Sigmoid colon (tissue), 7 donors: Measurements from ENCODE around the gene GCSAML. TPM values are rescaled to one million over a fixed set of nuclear protein-coding genes. Genes with fewer than 3 reads are reported as not detected.

ENCODE experiments used
- DNase-seq: peaks from one replicate; pipeline ENCODE4 v3.0.0-alpha.2; 2019
- H3K27ac ChIP-seq, 4 donors: fragments of 200-600 bp; sonication (generic); one replicate each; pipeline ENCODE4 v1.5.1; 2016 to 2019; ENCODE audit warnings: mild to moderate bottlenecking in 1 of 4
- H3K27me3 ChIP-seq, 3 donors: fragments of 200-600 bp; sonication (generic); one replicate each; pipeline ENCODE4 v1.5.1; 2019; ENCODE audit warnings: mild to moderate bottlenecking in 1 of 3
- H3K36me3 ChIP-seq, 4 donors: fragments of 200-600 bp; sonication (generic); one replicate each; pipeline ENCODE4 v1.5.1; 2016 to 2019
- H3K4me1 ChIP-seq, 4 donors: fragments of 200-600 bp; sonication (generic); one replicate each; pipeline ENCODE4 v1.5.1; 2017 to 2019
- H3K4me3 ChIP-seq, 4 donors: fragments of 200-600 bp; sonication (generic); one replicate each; pipeline ENCODE4 v1.5.1; 2017 to 2019; ENCODE audit warnings: mild to moderate bottlenecking in 2 of 4, moderate library complexity in 1 of 4
- H3K9me3 ChIP-seq, 4 donors: fragments of 200-600 bp in 3 of 4; sonication (generic) in 3 of 4; one replicate each; pipeline versions ENCODE4 v1.5.1 to v1.6.1; 2013 to 2019
- CTCF ChIP-seq, 4 experiments: fragments of 450-650 bp in 3 of 4; fragments of 200-600 bp in 1 of 4; IDR thresholded peaks; one replicate each; pipeline ENCODE4 v1.5.1; 2016 to 2019; ENCODE audit warnings: antibody characterized with exemption in 4 of 4, mild to moderate bottlenecking in 3 of 4, moderate library complexity in 2 of 4
- EP300 ChIP-seq, 4 donors: sonication (generic); formaldehyde crosslinking; IDR thresholded peaks; one replicate each; pipeline ENCODE4 v1.6.1; 2017; ENCODE audit warnings: antibody characterized with exemption in 4 of 4
- POLR2A ChIP-seq, 2 donors: fragments of 450-650 bp; IDR thresholded peaks; one replicate each; pipeline ENCODE4 v1.6.1; 2016; ENCODE audit warnings: antibody characterized with exemption in 2 of 2, mild to moderate bottlenecking in 2 of 2, moderate library complexity in 2 of 2
- POLR2AphosphoS5 ChIP-seq, 4 donors: sonication (generic); formaldehyde crosslinking; IDR thresholded peaks; one replicate each; pipeline ENCODE4 v1.6.1; 2017; ENCODE audit warnings: antibody characterized with exemption in 4 of 4
- WGBS, 2 donors: extraction: QIAGEN DNeasy Blood & Tissue Kit; methylation state at CpG; one replicate each; pipeline ENCODE4 v1.1.7; 2013; 5-methylcytosine and 5-hydroxymethylcytosine counted together
- intact Hi-C: fragments of 100-400 bp; cut with DNase I; formaldehyde crosslinking; loops from one replicate; pipeline ENCODE4 v1.15.1; 2023
- polyA plus RNA-seq, 3 donors: library from polyadenylated mRNA; stranded (reverse); fragments of 200-250 nt; gene quantifications; one replicate each; pipeline ENCODE4 v1.2.3, GENCODE V29; 2013
- small RNA-seq, 3 donors: library from RNA; depleted of rRNA; stranded (forward); fragments of <200 nt; gene quantifications; one replicate each; pipeline ENCODE3, GENCODE V24; 2016
- total RNA-seq, 4 donors: library from RNA; depleted of rRNA; stranded (reverse); fragments of >200 nt; gene quantifications; one replicate each; pipeline ENCODE4 v1.1.0, GENCODE V29; 2016
- donor health status: healthy with polysubstance abuse.
- donor health status: Bipolar disorder and iron deficiency.
- donor health status: healthy.

Gene GCSAML
- total and polyA plus RNA-seq, 7 donors, result 0.04 to 1.4 (median 0.38) TPM; not detected in 3

- TF ChIP-seq POLR2AphosphoS5 (IDR thresholded peaks at IDR 0.05), result no peak
- H3K27me3 ChIP-seq, result no peaks in the 10 kb centered on the region
- DNase-seq, result no peak
- no peaks in the 10 kb centered on the region for H3K4me1 ChIP-seq
- H3K4me3 ChIP-seq, result no peak within 1 kb of the TSS
- H3K27ac ChIP-seq, result no peak within 1 kb of the TSS
- H3K36me3 ChIP-seq, result no peaks in the 10 kb centered on the region
- intact Hi-C loops, result no loop called here
- 89 to 92% methylated on average over 2 of the region's 2 CpGs for WGBS, 2 donors
- peaks cover 0 to 3% (median 0%) of the 10 kb centered on the region in 4 donors for H3K9me3 ChIP-seq
Measured at GRCh38 chr1:247588060-247588459, 39.1 kb downstream of the GCSAML start, which contains the start of gene OR2G2. TSS of gene OR2G2 (plus strand) at chr1:247588360. CDS start at chr1:247588360, 0 bp downstream.

- H3K4me1 ChIP-seq, result no peaks in the 10 kb centered on the region
- DNase-seq, result no peak
- no peaks in the 10 kb centered on the region for H3K27me3 ChIP-seq
- H3K27ac ChIP-seq, result no peak within 1 kb of the TSS
- WGBS, 2 donors, result 82 to 89% methylated on average over 2 of the region's 2 CpGs
- intact Hi-C loops, result no loop called here
- H3K4me3 ChIP-seq, result no peak within 1 kb of the TSS
- H3K9me3 ChIP-seq, result no peaks in the 10 kb centered on the region
- TF ChIP-seq EP300 (IDR thresholded peaks at IDR 0.05), result no peak
- TF ChIP-seq POLR2AphosphoS5 (IDR thresholded peaks at IDR 0.05), result no peak
- TF ChIP-seq POLR2A (IDR thresholded peaks at IDR 0.05), result no peak
- TF ChIP-seq CTCF (IDR thresholded peaks at IDR 0.05), result no peak
- H3K36me3 ChIP-seq, result no peaks in the 10 kb centered on the region
Measured at GRCh38 chr1:247605286-247605685, 56.4 kb downstream of the GCSAML start, which contains the start of gene OR2G3. TSS of gene OR2G3 (plus strand) at chr1:247605586. CDS start at chr1:247605586, 0 bp downstream.

GRCh38 chr1:247613405-247613804, 64.5 kb downstream of the GCSAML start:
- 21 to 61% methylated on average over 1 of the region's 1 CpG for WGBS, 2 donors
- Histone ChIP-seq H3K27me3 (no peaks in the 10 kb centered on the region), H3K27ac (no peak overlapping the region), H3K4me1 (no peaks in the 10 kb centered on the region), H3K4me3 (no peak overlapping the region), H3K36me3 (no peaks in the 10 kb centered on the region), H3K9me3 (peaks cover 0 to 4% (median 0%) of the 10 kb centered on the region in 4 donors)
- no peak for DNase-seq
- no peak for TF ChIP-seq POLR2A (IDR thresholded peaks at IDR 0.05)
- no peak for TF ChIP-seq POLR2AphosphoS5 (IDR thresholded peaks at IDR 0.05)
- no peak for TF ChIP-seq CTCF (IDR thresholded peaks at IDR 0.05)
- TF ChIP-seq EP300 (IDR thresholded peaks at IDR 0.05), result no peak
- intact Hi-C loops, result no loop called here

GRCh38 chr1:247614625-247615024, 65.7 kb downstream of the GCSAML start:
- H3K36me3 ChIP-seq, result no peaks in the 10 kb centered on the region
- no peaks in the 10 kb centered on the region for H3K4me1 ChIP-seq
- H3K9me3 ChIP-seq, result peaks cover 0 to 4% (median 0%) of the 10 kb centered on the region in 4 donors
- H3K27ac ChIP-seq, result no peak overlapping the region
- no peak overlapping the region for H3K4me3 ChIP-seq
- TF ChIP-seq EP300 (IDR thresholded peaks at IDR 0.05) (no peak), POLR2AphosphoS5 (IDR thresholded peaks at IDR 0.05) (no peak), CTCF (IDR thresholded peaks at IDR 0.05) (no peak), POLR2A (IDR thresholded peaks at IDR 0.05) (no peak)
- H3K27me3 ChIP-seq, result no peaks in the 10 kb centered on the region
- WGBS, 2 donors, result 90 to 93% methylated on average over 5 of the region's 5 CpGs
- no peak for DNase-seq
- intact Hi-C loops, result no loop called here

Small RNAs within 50 kb of the gene (small RNA-seq; reads per million reads assigned to genes)
- gene RF00026, result 0 reads per million in 3 donors

Other genes with a start within 250 kb of the GCSAML start
- 10 to 100 TPM; 31.6 to 70.7 (median 37.3) TPM for gene ZNF496, start 217.3 kb upstream of the GCSAML start, total RNA-seq
- gene ZNF496, start 217.3 kb upstream of the GCSAML start, polyA plus RNA-seq, result 10 to 100 TPM in 1 of 3 donors, 1 to 10 TPM in 2; 3.2 to 10.1 (median 4.8) TPM
- 1 to 10 TPM; 1.4 to 3.3 (median 3.0) TPM for gene NLRP3, start 133.0 kb upstream of the GCSAML start, total RNA-seq
- 1 to 10 TPM; 1.1 to 3.2 (median 1.8) TPM for gene NLRP3, start 133.0 kb upstream of the GCSAML start, polyA plus RNA-seq
- gene OR2B11, start 91.0 kb upstream of the GCSAML start, total RNA-seq, result not detected
- under 1 TPM in 1 of 3 donors, not detected in 2; under 0.01 TPM for gene OR2B11, start 91.0 kb upstream of the GCSAML start, polyA plus RNA-seq
- not detected for gene OR2C3, start 12.7 kb upstream of the GCSAML start, total RNA-seq
- not detected for gene OR2C3, start 12.7 kb upstream of the GCSAML start, polyA plus RNA-seq
- not detected for gene OR2G2, start 39.2 kb downstream of the GCSAML start, total RNA-seq
- not detected for gene OR2G2, start 39.2 kb downstream of the GCSAML start, polyA plus RNA-seq
- not detected for gene OR2G3, start 56.5 kb downstream of the GCSAML start, total RNA-seq
- gene OR2G3, start 56.5 kb downstream of the GCSAML start, polyA plus RNA-seq, result not detected
- gene OR13G1, start 130.6 kb downstream of the GCSAML start, total RNA-seq, result not detected
- gene OR13G1, start 130.6 kb downstream of the GCSAML start, polyA plus RNA-seq, result not detected
- gene OR6F1, start 167.5 kb downstream of the GCSAML start, total RNA-seq, result not detected
- gene OR6F1, start 167.5 kb downstream of the GCSAML start, polyA plus RNA-seq, result not detected
- gene OR14K1, start 189.5 kb downstream of the GCSAML start, total RNA-seq, result under 1 TPM in 1 of 4 donors, not detected in 3; 0.99 TPM
- gene OR14K1, start 189.5 kb downstream of the GCSAML start, polyA plus RNA-seq, result not detected
- not detected for gene OR14A2, start 199.0 kb downstream of the GCSAML start, total RNA-seq
- not detected for gene OR14A2, start 199.0 kb downstream of the GCSAML start, polyA plus RNA-seq
- gene OR1C1, start 211.4 kb downstream of the GCSAML start, total RNA-seq, result not detected
- not detected for gene OR1C1, start 211.4 kb downstream of the GCSAML start, polyA plus RNA-seq